ENCODE results near the gene XG.
A peak's percentile ranks its signal among the peaks of the same experiment; 100 is the strongest.
"Not testable (repeated sequence)": the region's sequence is repeated elsewhere in the genome, so short reads cannot be mapped to it uniquely, and the experiment has no call there.

The XG gene

DNA sequence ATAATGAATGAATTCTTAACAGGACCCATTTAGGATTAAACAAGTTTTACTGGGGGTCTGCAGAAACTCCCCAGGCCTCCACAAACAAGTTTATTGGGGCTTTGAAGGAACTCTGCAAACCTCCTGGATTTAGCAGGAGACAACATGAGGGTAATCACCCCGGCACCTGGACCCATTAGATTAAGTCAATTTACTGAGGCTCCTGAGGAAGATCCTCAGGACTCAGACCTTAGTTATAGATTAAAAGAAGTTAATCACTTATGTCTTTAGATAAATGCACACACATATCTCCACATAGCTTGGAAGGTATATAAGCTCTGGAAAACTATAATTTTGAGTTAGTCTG lies 29.4 kb downstream of the XG start:
- H4K20me1 ChIP-seq: no peaks in the 10 kb centered on the region
- no peak overlapping the region for H3K9ac ChIP-seq
- H3K9me3 ChIP-seq (replicated peaks in 1 of 11): no peaks in the 10 kb centered on the region
- H3K36me3 ChIP-seq: no peaks in the 10 kb centered on the region
- no peaks in the 10 kb centered on the region for H3K27me3 ChIP-seq
- no peak overlapping the region for H3K4me3 ChIP-seq
- no peak overlapping the region for H3K27ac ChIP-seq
- H3K4me1 ChIP-seq: peaks cover 0 to 12% (median 8%) of the 10 kb centered on the region in 10 experiments; a peak in 11 of 20 replicates
- no peak overlapping the region for H3K4me2 ChIP-seq
- TF ChIP-seq Cebpa-rat (IDR thresholded peaks at IDR 0.05): no peak

DNA sequence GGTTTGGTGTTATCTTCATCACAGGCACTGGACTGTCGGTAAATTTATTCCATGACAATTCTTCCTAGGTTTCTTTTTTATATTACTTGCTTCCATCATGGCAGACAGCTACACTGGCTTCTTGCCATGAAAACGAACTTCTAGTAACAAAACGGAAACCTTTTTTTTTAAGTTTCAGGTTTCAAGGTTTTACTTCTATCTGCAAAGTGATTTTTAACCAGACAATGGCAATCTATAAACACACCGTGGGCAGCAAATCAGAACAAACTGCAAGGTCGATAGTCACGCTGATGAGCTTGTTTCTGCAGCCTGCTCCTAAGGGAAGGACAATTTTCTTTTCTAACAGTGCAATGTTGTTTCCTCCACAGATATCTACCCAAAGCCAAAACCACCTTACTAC lies 29.9 kb downstream of the XG start:
- TF ChIP-seq Cebpa-rat (IDR thresholded peaks at IDR 0.05): no peak
- Histone ChIP-seq H3K9ac (no peak overlapping the region), H3K4me3 (no peak overlapping the region)

DNA sequence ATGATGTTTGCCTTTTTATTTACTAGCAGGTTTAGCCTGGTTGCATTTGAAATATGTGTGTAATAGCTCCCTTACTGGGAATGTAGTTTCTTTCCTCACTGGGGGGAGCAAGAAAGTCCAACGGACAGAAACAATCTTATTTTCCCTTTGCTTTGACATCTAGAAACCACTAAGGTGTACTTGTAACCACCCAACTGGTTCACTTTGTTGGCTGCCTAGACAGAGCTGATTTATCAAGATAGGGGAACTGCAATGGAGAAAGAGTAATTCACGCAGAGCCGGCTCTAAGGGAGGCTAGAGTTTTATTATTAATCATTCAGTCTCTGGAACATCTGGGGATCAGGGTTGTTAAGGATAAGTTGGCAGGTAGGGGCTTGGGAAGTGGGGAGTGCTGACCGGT lies 30.3 kb downstream of the XG start:
- no peaks in the 10 kb centered on the region for H4K20me1 ChIP-seq
- TF ChIP-seq Cebpa-rat (IDR thresholded peaks at IDR 0.05): no peak

More for the DNA sequence above, 29.9 kb downstream of the XG start:
- Histone ChIP-seq H3K4me2 (no peak overlapping the region), H3K36me3 (no peaks in the 10 kb centered on the region), H4K20me1 (no peaks in the 10 kb centered on the region), H3K9me3 (replicated peaks in 1 of 11) (no peaks in the 10 kb centered on the region), H3K27me3 (no peaks in the 10 kb centered on the region), H3K4me1 (peaks cover 0 to 12% (median 8%) of the 10 kb centered on the region in 10 experiments; a peak in 11 of 20 replicates), H3K27ac (no peak overlapping the region)

DNA sequence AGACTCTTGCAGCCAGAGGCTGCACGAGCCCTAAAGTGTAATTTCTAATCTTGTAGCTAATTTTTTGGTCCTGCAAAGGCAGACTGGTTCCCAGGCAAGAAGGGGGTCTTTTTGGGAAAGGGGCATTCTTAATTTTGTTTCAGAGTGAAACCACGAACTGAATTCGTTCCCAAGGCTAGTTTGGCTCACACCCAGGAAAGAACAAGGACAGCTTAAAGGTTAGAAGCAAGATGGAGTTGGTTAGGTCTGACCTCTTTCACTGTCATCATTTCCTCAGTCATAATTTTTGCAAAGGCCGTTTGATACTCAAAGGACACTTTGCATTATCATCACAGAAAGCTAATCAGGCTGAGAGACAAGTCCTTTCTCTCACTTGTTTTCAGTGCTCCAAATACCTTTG lies 30.9 kb downstream of the XG start:
- Histone ChIP-seq H3K27ac (no peak overlapping the region), H3K9ac (no peak overlapping the region), H4K20me1 (no peaks in the 10 kb centered on the region), H3K4me1 (peaks cover 0 to 12% (median 8%) of the 10 kb centered on the region in 10 experiments; a peak in 11 of 20 replicates), H3K9me3 (replicated peaks in 1 of 11) (no peaks in the 10 kb centered on the region), H3K27me3 (no peaks in the 10 kb centered on the region), H3K4me3 (no peak overlapping the region), H3K4me2 (no peak overlapping the region), H3K36me3 (no peaks in the 10 kb centered on the region)
- no peak for TF ChIP-seq Cebpa-rat (IDR thresholded peaks at IDR 0.05)

More for the DNA sequence above, 30.3 kb downstream of the XG start:
- no peak overlapping the region for H3K27ac ChIP-seq
- no peaks in the 10 kb centered on the region for H3K27me3 ChIP-seq
- peaks cover 0 to 12% (median 8%) of the 10 kb centered on the region in 10 experiments; a peak in 11 of 20 replicates for H3K4me1 ChIP-seq
- H3K9ac ChIP-seq: no peak overlapping the region
- no peak overlapping the region for H3K4me2 ChIP-seq
- no peaks in the 10 kb centered on the region for H3K36me3 ChIP-seq
- no peak overlapping the region for H3K4me3 ChIP-seq
- no peaks in the 10 kb centered on the region for H3K9me3 ChIP-seq (replicated peaks in 1 of 11)

DNA sequence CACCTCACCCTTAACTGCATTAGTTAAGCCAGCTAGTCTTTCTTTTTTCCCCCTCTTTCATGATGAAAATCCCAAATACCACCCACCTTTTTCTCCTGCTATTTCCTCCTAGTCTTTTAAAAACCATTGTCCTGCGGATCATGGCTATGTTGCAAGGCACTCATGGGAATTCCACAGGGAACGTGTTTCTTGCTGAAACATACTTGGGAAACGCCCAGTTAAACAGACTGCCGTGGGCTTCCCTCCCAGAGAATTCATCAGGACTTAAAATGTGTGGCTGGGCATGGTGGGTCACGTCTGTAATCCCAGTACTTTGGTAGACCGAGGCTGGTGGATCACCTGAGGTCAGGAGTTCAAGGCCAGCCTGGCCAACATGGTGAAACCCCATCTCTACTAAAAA lies 32.2 kb downstream of the XG start:
- Histone ChIP-seq H3K9me3 (replicated peaks in 1 of 11) (no peaks in the 10 kb centered on the region), H3K9ac (no peak overlapping the region), H3K4me2 (no peak overlapping the region), H3K27ac (no peak overlapping the region), H4K20me1 (no peaks in the 10 kb centered on the region), H3K4me1 (peaks cover 0 to 12% (median 8%) of the 10 kb centered on the region in 10 experiments; a peak in 11 of 20 replicates), H3K36me3 (no peaks in the 10 kb centered on the region), H3K4me3 (no peak overlapping the region), H3K27me3 (no peaks in the 10 kb centered on the region)
- TF ChIP-seq Cebpa-rat (IDR thresholded peaks at IDR 0.05): no peak

DNA sequence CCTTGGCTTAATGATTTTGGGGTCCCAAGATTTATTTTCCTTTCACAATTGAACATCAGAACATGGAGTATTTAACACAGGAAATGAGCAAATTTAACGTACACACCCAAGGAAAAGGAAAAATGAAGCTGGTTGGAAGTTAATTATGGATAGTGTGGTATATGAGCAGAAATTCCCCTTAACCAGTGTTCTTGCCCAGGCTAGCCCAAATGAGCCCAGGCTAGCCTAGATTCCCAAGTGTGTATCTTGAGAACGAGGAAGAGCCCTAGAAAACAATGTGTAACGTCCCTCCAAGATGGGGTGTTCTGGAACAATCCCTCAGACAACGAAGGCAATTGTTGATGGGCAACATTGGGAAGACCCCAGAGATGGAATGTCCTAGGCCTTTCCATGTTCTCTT lies 33.7 kb downstream of the XG start:
- no peak overlapping the region for H3K27ac ChIP-seq
- no peak overlapping the region for H3K9ac ChIP-seq
- H3K4me3 ChIP-seq: no peak overlapping the region
- TF ChIP-seq Cebpa-rat (IDR thresholded peaks at IDR 0.05): no peak
- H3K4me1 ChIP-seq: peaks cover 0 to 12% (median 8%) of the 10 kb centered on the region in 10 experiments; a peak in 11 of 20 replicates
- no peaks in the 10 kb centered on the region for H3K9me3 ChIP-seq (replicated peaks in 1 of 11)
- H3K4me2 ChIP-seq: no peak overlapping the region
- no peaks in the 10 kb centered on the region for H3K36me3 ChIP-seq
- H3K27me3 ChIP-seq: no peaks in the 10 kb centered on the region
- H4K20me1 ChIP-seq: no peaks in the 10 kb centered on the region

DNA sequence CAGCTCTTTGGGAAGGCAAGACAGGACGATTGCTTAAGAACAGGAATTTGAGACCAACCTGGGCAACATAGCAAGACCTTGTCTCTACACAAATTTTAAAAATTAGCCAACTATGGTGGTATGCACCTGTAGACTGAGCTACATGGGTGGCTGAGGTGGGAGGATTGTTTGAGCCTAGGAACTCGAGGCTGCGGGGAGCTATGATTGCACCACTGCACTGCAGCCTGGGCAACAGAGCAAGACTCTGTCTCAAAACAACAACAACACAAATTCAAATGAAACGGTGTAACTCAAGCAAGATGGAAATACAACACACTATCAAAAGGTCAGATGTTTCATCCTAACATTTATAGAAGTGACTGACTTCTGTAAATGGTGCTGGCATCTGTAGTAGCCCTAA lies 37.1 kb downstream of the XG start:
- Histone ChIP-seq H3K4me3 (no peak overlapping the region), H3K9me3 (replicated peaks in 1 of 11) (no peaks in the 10 kb centered on the region), H3K36me3 (no peaks in the 10 kb centered on the region), H3K27me3 (no peaks in the 10 kb centered on the region), H3K4me1 (peaks cover 0 to 18% (median 8%) of the 10 kb centered on the region in 10 experiments; a peak in 11 of 20 replicates), H3K27ac (no peak overlapping the region), H3K4me2 (no peak overlapping the region), H4K20me1 (no peaks in the 10 kb centered on the region), H3K9ac (no peak overlapping the region)
- TF ChIP-seq Cebpa-rat (IDR thresholded peaks at IDR 0.05): no peak

DNA sequence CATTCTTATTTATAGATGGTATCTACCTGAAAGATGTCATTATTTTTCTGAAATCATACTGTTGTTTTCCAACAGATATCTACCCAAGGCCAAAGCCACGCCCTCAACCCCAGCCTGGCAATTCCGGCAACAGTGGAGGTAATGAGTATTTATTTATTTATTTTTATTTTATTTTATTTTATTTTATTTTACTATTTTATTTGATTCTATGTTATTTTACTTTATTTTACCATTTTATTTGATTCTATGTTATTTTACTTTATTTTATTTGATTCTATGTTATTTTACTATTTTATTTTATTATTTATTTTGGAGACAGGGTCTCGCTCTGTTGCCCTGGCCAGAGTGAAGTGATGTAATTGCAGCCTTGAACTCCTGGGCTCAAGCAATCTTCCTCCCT lies 37.7 kb downstream of the XG start:
- Histone ChIP-seq H3K4me2 (no peak overlapping the region), H3K4me1 (peaks cover 0 to 15% (median 6%) of the 10 kb centered on the region in 10 experiments; a peak in 11 of 20 replicates), H3K27me3 (no peaks in the 10 kb centered on the region), H4K20me1 (no peaks in the 10 kb centered on the region), H3K9me3 (replicated peaks in 1 of 11) (no peaks in the 10 kb centered on the region), H3K4me3 (no peak overlapping the region), H3K27ac (no peak overlapping the region), H3K9ac (no peak overlapping the region), H3K36me3 (no peaks in the 10 kb centered on the region)
- TF ChIP-seq Cebpa-rat (IDR thresholded peaks at IDR 0.05): no peak

DNA sequence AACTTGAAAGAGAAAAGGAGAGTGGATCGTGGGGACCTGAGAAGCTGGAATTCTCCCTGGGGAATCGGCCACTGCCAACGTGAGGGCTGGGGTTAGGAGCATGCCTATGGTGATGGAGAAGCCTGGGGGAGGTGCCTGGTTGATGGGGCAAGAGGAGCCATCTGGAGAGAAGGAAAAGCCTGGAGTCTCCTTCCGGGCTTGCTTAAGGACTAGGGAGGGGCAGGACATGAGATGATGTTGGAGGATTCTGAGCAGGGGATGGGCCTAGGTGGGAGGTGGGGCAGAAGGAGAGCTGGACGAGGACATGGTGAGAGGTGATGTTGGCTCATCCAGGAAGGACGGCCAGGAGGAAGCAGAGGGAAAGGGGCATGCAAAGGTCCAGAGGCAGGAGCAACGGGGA lies 41.9 kb downstream of the XG start:
- no peak overlapping the region for H3K4me3 ChIP-seq
- peaks cover 6 to 24% (median 14%) of the 10 kb centered on the region in 10 experiments; a peak in 17 of 20 replicates for H3K4me1 ChIP-seq
- no peak for TF ChIP-seq Cebpa-rat (IDR thresholded peaks at IDR 0.05)
- H3K4me2 ChIP-seq: no peak overlapping the region
- no peaks in the 10 kb centered on the region for H3K9me3 ChIP-seq (replicated peaks in 1 of 11)
- H3K36me3 ChIP-seq: no peaks in the 10 kb centered on the region
- H3K27me3 ChIP-seq: no peaks in the 10 kb centered on the region
- H3K9ac ChIP-seq: no peak overlapping the region
- H4K20me1 ChIP-seq: no peaks in the 10 kb centered on the region
- H3K27ac ChIP-seq: no peak overlapping the region

DNA sequence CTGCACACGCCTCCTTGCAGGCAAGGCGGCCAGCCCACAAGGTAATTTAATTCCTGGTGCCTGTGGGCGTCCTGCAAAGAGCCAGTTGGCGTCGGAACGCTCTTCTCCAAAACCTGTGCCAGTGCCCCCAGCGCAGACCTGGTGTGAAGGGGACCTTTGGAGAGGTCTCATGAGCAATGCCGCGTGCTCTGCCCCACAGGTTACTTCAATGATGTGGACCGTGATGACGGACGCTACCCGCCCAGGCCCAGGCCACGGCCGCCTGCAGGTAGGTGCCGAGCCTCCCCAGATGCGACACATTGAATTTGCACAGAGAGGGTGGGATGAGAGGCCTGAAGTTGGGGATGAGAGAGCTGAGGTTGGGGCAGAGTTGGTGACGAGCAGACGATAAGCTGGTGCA lies 42.5 kb downstream of the XG start:
- no peaks in the 10 kb centered on the region for H3K9me3 ChIP-seq (replicated peaks in 1 of 11)
- H3K9ac ChIP-seq: no peak overlapping the region
- H3K4me3 ChIP-seq: no peak overlapping the region
- no peaks in the 10 kb centered on the region for H4K20me1 ChIP-seq
- no peaks in the 10 kb centered on the region for H3K27me3 ChIP-seq
- no peak for TF ChIP-seq Cebpa-rat (IDR thresholded peaks at IDR 0.05)
- H3K36me3 ChIP-seq: no peaks in the 10 kb centered on the region
- no peak overlapping the region for H3K4me2 ChIP-seq
- H3K4me1 ChIP-seq: peaks cover 6 to 27% (median 16%) of the 10 kb centered on the region in 10 experiments; a peak in 17 of 20 replicates
- no peak overlapping the region for H3K27ac ChIP-seq

DNA sequence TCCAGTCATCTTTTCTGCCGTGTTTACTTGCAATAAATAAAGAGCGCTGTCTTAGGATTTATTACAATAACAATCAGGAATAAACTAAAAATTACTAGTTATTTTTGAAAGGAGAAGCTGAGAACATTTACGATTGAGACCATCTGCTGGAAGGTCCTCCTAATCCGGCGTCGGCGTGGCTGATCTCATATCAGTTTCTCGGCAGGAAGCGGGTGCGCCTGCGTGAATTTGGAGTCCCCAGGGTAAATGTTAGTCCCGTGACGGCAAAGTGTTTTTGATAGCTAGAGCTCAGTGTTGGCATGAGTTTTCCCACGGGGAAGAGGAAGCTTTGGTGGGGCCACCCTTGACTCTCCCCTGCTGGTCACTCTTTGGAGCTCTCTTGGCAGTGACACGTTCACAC lies 45.0 kb downstream of the XG start:
- H3K36me3 ChIP-seq; H3K9me3 ChIP-seq (replicated peaks in 1 of 11); H4K20me1 ChIP-seq; H3K27me3 ChIP-seq: not testable (repeated sequence)
- H3K4me2 ChIP-seq: peak overlapping the region; percentile 43 to 79 (median 67)
- peak overlapping the region in 2 of 11 experiments; percentile 25 to 38; a peak in 4 of 22 replicates for H3K27ac ChIP-seq
- H3K9ac ChIP-seq: peak overlapping the region in 5 of 11 experiments; percentile 13 to 33 (median 31); a peak in 4 of 22 replicates
- H3K4me1 ChIP-seq: peaks cover 6 to 33% (median 17%) of the 10 kb centered on the region in 10 experiments; a peak in 17 of 20 replicates
- H3K4me3 ChIP-seq: peak overlapping the region in 3 of 10 experiments; percentile 5 to 35 (median 5); a peak in 3 of 20 replicates

Data from BLaER1 treated with 17β-estradiol and CSF1 and Interleukin-3, amounts not matched to agents 10 nM and 100 nM (cell line).